GM20431 (cell line): Measurements from ENCODE around the gene KANK4.
"Not testable (repeated sequence)": the region's sequence is repeated elsewhere in the genome, so short reads cannot be mapped to it uniquely, and the experiment has no call there.

Experiments
- in situ Hi-C: fragments of 300-500 bp; cut with MseI, MboI; formaldehyde crosslinking; loops from one replicate; pipeline ENCODE4 v1.15.0; 2020; ENCODE audit warnings: low sequenced_read_pairs; ENCODE audit not compliant: unreplicated experiment

Gene KANK4

GRCh38 chr1:62276791-62277190 lies 42.4 kb downstream of the KANK4 start:
- in situ Hi-C loops, result no loop called here

- in situ Hi-C loops, result no loop called here
Observed at GRCh38 chr1:62274496-62275485, 44.4 kb downstream of the KANK4 start.

GRCh38 chr1:62273953-62274352 lies 45.3 kb downstream of the KANK4 start:
- in situ Hi-C loops, result no loop called here

GRCh38 chr1:62271948-62272728 lies 47.1 kb downstream of the KANK4 start:
- in situ Hi-C loops, result no loop called here

- in situ Hi-C loops, result no loop called here
Observed at GRCh38 chr1:62271134-62271533, 48.1 kb downstream of the KANK4 start.

GRCh38 chr1:62269851-62270495 lies 49.3 kb downstream of the KANK4 start:
- in situ Hi-C loops, result no loop called here

- in situ Hi-C loops, result no loop called here
Observed at GRCh38 chr1:62269439-62269838, 49.8 kb downstream of the KANK4 start.

GRCh38 chr1:62268315-62268714 lies 50.9 kb downstream of the KANK4 start:
- in situ Hi-C loops, result no loop called here

GRCh38 chr1:62265956-62266935 lies 53.0 kb downstream of the KANK4 start:
- in situ Hi-C loops, result no loop called here

GRCh38 chr1:62263814-62264353 lies 55.4 kb downstream of the KANK4 start:
- in situ Hi-C loops, result no loop called here

GRCh38 chr1:62263006-62263813 lies 56.0 kb downstream of the KANK4 start:
- in situ Hi-C loops, result no loop called here

GRCh38 chr1:62260688-62261087 lies 58.5 kb downstream of the KANK4 start:
- in situ Hi-C loops, result no loop called here

- in situ Hi-C loops, result no loop called here
Observed at GRCh38 chr1:62259551-62259950, 59.7 kb downstream of the KANK4 start.

- in situ Hi-C loops, result no loop called here
Observed at GRCh38 chr1:62250126-62250726, 69.0 kb downstream of the KANK4 start.

GRCh38 chr1:62247391-62248168 lies 71.7 kb downstream of the KANK4 start:
- in situ Hi-C loops, result no loop called here

- in situ Hi-C loops, result no loop called here
Observed at GRCh38 chr1:62245201-62245600, 74.0 kb downstream of the KANK4 start.

- in situ Hi-C loops, result not testable (repeated sequence)
Observed at GRCh38 chr1:62244380-62244779, 74.9 kb downstream of the KANK4 start.
